CD4-positive, alpha-beta T cell treated with Interleukin-2 at 100 ng/mL for 4 hours (primary cell): ENCODE data around the gene ZNF423.
"Not testable (repeated sequence)": the region's sequence is repeated elsewhere in the genome, so short reads cannot be mapped to it uniquely, and the experiment has no call there.

Source experiments
- DNase-seq: peaks from one replicate; pipeline ENCODE4 v3.0.0-alpha.2; 2020; ENCODE audit warnings: low spot score

Gene ZNF423

GRCh38 chr16:49855822-49856671 lies at the start of gene ZNF423:
Gene ZNF423, minus strand, starts transcription at chr16:49856112. Its CDS starts 338 bp downstream, at chr16:49855774.
- no peak for DNase-seq

GRCh38 chr16:49904348-49905062 lies 48.6 kb upstream of the ZNF423 start:
- no peak for DNase-seq

- DNase-seq, result no peak
Measured at GRCh38 chr16:49902908-49903307, 47.0 kb upstream of the ZNF423 start.

- no peak for DNase-seq
Measured at GRCh38 chr16:49901711-49902110, 45.8 kb upstream of the ZNF423 start.

GRCh38 chr16:49900875-49901274 lies 45.0 kb upstream of the ZNF423 start:
- no peak for DNase-seq

GRCh38 chr16:49899991-49900695 lies 44.2 kb upstream of the ZNF423 start:
- DNase-seq, result no peak

- DNase-seq, result no peak
Measured at GRCh38 chr16:49896447-49896964, 40.6 kb upstream of the ZNF423 start.

GRCh38 chr16:49890876-49891275 lies 35.0 kb upstream of the ZNF423 start:
- no peak for DNase-seq

GRCh38 chr16:49889725-49890397 lies 33.9 kb upstream of the ZNF423 start:
- DNase-seq, result no peak

GRCh38 chr16:49886554-49887094 lies 30.7 kb upstream of the ZNF423 start:
- DNase-seq, result no peak

GRCh38 chr16:49884033-49885015 lies 28.4 kb upstream of the ZNF423 start:
- DNase-seq, result no peak

GRCh38 chr16:49883076-49884014 lies 27.4 kb upstream of the ZNF423 start:
- no peak for DNase-seq

GRCh38 chr16:49881890-49882289 lies 26.0 kb upstream of the ZNF423 start:
- DNase-seq, result no peak

GRCh38 chr16:49878540-49878939 lies 22.6 kb upstream of the ZNF423 start:
- not testable (repeated sequence) for DNase-seq

- DNase-seq, result no peak
Measured at GRCh38 chr16:49876716-49877129, 20.8 kb upstream of the ZNF423 start.

- DNase-seq, result no peak
Measured at GRCh38 chr16:49875806-49876715, 20.1 kb upstream of the ZNF423 start.

- no peak for DNase-seq
Measured at GRCh38 chr16:49874613-49875237, 18.8 kb upstream of the ZNF423 start.

GRCh38 chr16:49871824-49872223 lies 15.9 kb upstream of the ZNF423 start:
- DNase-seq, result not testable (repeated sequence)
